HG03565 (cell line): ENCODE data around the gene SCCPDH.

Experiments
- ATAC-seq: cut with Tn5 transposase; IDR thresholded peaks from one replicate; pipeline ENCODE4 v1.9.1; 2021; ENCODE audit warnings: mild to moderate bottlenecking, moderate library complexity; ENCODE audit not compliant: unreplicated experiment

The SCCPDH gene

GRCh38 chr1:246748006-246748405 lies 23.8 kb downstream of the SCCPDH start:
- ATAC-seq, result no peak

- ATAC-seq, result no peak
Observed at GRCh38 chr1:246748867-246749266, 24.7 kb downstream of the SCCPDH start.

- ATAC-seq, result no peak
Observed at GRCh38 chr1:246750752-246751151, 26.5 kb downstream of the SCCPDH start.

- peak; percentile 73 for ATAC-seq
Observed at GRCh38 chr1:246753670-246754535, 29.7 kb downstream of the SCCPDH start.

GRCh38 chr1:246755419-246755818 lies 31.2 kb downstream of the SCCPDH start:
- no peak for ATAC-seq

GRCh38 chr1:246760422-246761347 lies 36.5 kb downstream of the SCCPDH start:
- no peak for ATAC-seq

- ATAC-seq, result no peak
Observed at GRCh38 chr1:246761396-246761795, 37.2 kb downstream of the SCCPDH start.

GRCh38 chr1:246765521-246765920 lies 41.3 kb downstream of the SCCPDH start:
- ATAC-seq, result no peak

- ATAC-seq, result no peak
Observed at GRCh38 chr1:246768403-246769020, 44.3 kb downstream of the SCCPDH start.

- no peak for ATAC-seq
Observed at GRCh38 chr1:246769306-246769705, 45.1 kb downstream of the SCCPDH start.

- ATAC-seq, result no peak
Observed at GRCh38 chr1:246771366-246771765, 47.2 kb downstream of the SCCPDH start.

GRCh38 chr1:246772686-246773085 lies 48.5 kb downstream of the SCCPDH start:
- ATAC-seq, result no peak

GRCh38 chr1:246773213-246773641 lies 49.0 kb downstream of the SCCPDH start:
- peak; percentile 99 for ATAC-seq

- no peak for ATAC-seq
Observed at GRCh38 chr1:246775531-246776385, 51.5 kb downstream of the SCCPDH start.

GRCh38 chr1:246776923-246777322 lies 52.7 kb downstream of the SCCPDH start:
- no peak for ATAC-seq

- ATAC-seq, result no peak
Observed at GRCh38 chr1:246778663-246779062, 54.5 kb downstream of the SCCPDH start.

- no peak for ATAC-seq
Observed at GRCh38 chr1:246779561-246780175, 55.5 kb downstream of the SCCPDH start.

- no peak for ATAC-seq
Observed at GRCh38 chr1:246780264-246780663, 56.1 kb downstream of the SCCPDH start.

- ATAC-seq, result no peak
Observed at GRCh38 chr1:246781212-246781611, 57.0 kb downstream of the SCCPDH start.
